Panc1 (cell line): Measurements from ENCODE around the gene KIRREL3. TPM values are rescaled to one million over a fixed set of nuclear protein-coding genes. Genes with fewer than 3 reads are reported as not detected.

ENCODE experiments used
- ATAC-seq: fragments of 200-7000 bp; cut with Tn5 transposase; 2 replicates; pipeline ENCODE4 v1.9.1; 2020; ENCODE audit warnings: mild to moderate bottlenecking, moderate library complexity
- BruUV-seq: library from RNA; stranded (reverse); fragments of 400-500 nt; replicated peaks from 2 replicates; lab custom pipeline; 2021; lab: Mats Ljungman, UMichigan
- CTCF ChIA-PET: fragments of 300-600 bp; sonication (Branson Sonifier 250); formaldehyde crosslinking; loops from one replicate; lab custom pipeline; 2022; ENCODE audit warnings: antibody characterized with exemption; lab: Charles Lee
- POLR2A ChIA-PET: fragments of 300-600 bp; sonication (Branson Sonifier 250); formaldehyde crosslinking; loops from one replicate; lab custom pipeline; 2022; ENCODE audit warnings: antibody characterized with exemption; lab: Charles Lee
- DNase-seq: peaks from one replicate; pipeline ENCODE4 v3.0.0-alpha.2; 2010; ENCODE audit warnings: low read depth, low spot score
- H3K27ac ChIP-seq: 2 replicates; pipeline ENCODE4 v1.5.1; 2011; ENCODE audit warnings: mild to moderate bottlenecking, low read length, inconsistent platforms
- H3K27me3 ChIP-seq: fragments of 200-500 bp; sonication (Bioruptor generic); 2 replicates; pipeline ENCODE4 v1.6.0; 2014; ENCODE audit warnings: low read length, inconsistent platforms; ENCODE audit not compliant: control insufficient read depth, insufficient read depth
- H3K36me3 ChIP-seq: fragments of 200-500 bp; sonication (Bioruptor generic); 2 replicates; pipeline ENCODE4 v1.5.1; 2014; ENCODE audit warnings: inconsistent platforms, mild to moderate bottlenecking, low read length, moderate library complexity; ENCODE audit not compliant: control insufficient read depth, insufficient read depth
- H3K4me1 ChIP-seq: 2 replicates; pipeline ENCODE4 v1.5.1; 2011; ENCODE audit warnings: inconsistent platforms, mild to moderate bottlenecking, low read length, moderate library complexity; ENCODE audit not compliant: control insufficient read depth, insufficient read depth
- H3K4me3 ChIP-seq, 2 experiments: 2 replicates each; pipeline ENCODE4 v1.5.1; 2011 to 2012; ENCODE audit warnings: low read depth in 2 of 2, low read length in 2 of 2, mild to moderate bottlenecking in 2 of 2, inconsistent platforms in 1 of 2, moderate library complexity in 1 of 2
- H3K9me3 ChIP-seq: fragments of 200-500 bp; sonication (Bioruptor generic); 2 replicates; pipeline ENCODE4 v1.5.1; 2014; ENCODE audit warnings: low read depth, mild to moderate bottlenecking, inconsistent platforms, low read length, moderate library complexity; ENCODE audit not compliant: control insufficient read depth, insufficient read depth
- CTCF ChIP-seq: fragments of 450-650 bp; IDR thresholded peaks from 2 replicates; pipeline ENCODE4 v1.5.1; 2017; ENCODE audit warnings: mild to moderate bottlenecking
- POLR2AphosphoS5 ChIP-seq: IDR thresholded peaks from 2 replicates; pipeline ENCODE4 v1.6.1; 2012; ENCODE audit warnings: mild to moderate bottlenecking, low read depth, low read length, moderate library complexity
- REST ChIP-seq, 2 experiments: IDR thresholded peaks; 2 replicates each; pipeline ENCODE4 v1.6.1; 2011 to 2012; ENCODE audit warnings: low read depth in 2 of 2, control low read depth in 1 of 2, low read length in 1 of 2, mild to moderate bottlenecking in 1 of 2, moderate library complexity in 1 of 2; ENCODE audit not compliant: insufficient read depth in 1 of 2
- SIN3A ChIP-seq: IDR thresholded peaks from 2 replicates; pipeline ENCODE4 v1.6.1; 2012; ENCODE audit warnings: low read depth, mild to moderate bottlenecking, low read length, moderate library complexity, borderline replicate concordance; ENCODE audit not compliant: insufficient read depth
- TCF7L2 ChIP-seq: IDR thresholded peaks from 2 replicates; pipeline ENCODE4 v1.6.1; 2011; ENCODE audit warnings: mild to moderate bottlenecking, low read depth, low read length, inconsistent platforms
- in situ Hi-C: cut with HindIII; loops from 2 replicates; pipeline ENCODE4 v1.10.0; 2016; ENCODE audit warnings: low sequenced_read_pairs, low pct_unique_long_range_greater_than_20kb
- intact Hi-C: fragments of 100-400 bp; cut with micrococcal nuclease; formaldehyde crosslinking; loops from one replicate; pipeline ENCODE4 v1.10.0; 2022; ENCODE audit not compliant: unreplicated experiment
- total RNA-seq: library from RNA; stranded (reverse); gene quantifications from one replicate; pipeline ENCODE4 v1.2.1, GENCODE V29; 2021; ENCODE audit not compliant: unreplicated experiment

The KIRREL3 gene
- total RNA-seq, 1 experiment from 2014 or later = 0.36 TPM

GRCh38 chr11:126575849-126576248 lies 424.7 kb downstream of the KIRREL3 start:
- in situ Hi-C loops (no loop called here), intact Hi-C loops (no loop called here)
- ChIA-PET CTCF (no interaction called here), POLR2A (no interaction called here)
- H3K4me3 ChIP-seq = no peak overlapping the region
- no TSS peak for BruUV-seq
- TF ChIP-seq SIN3A (no peak), TCF7L2 (no peak), CTCF (no peak), POLR2AphosphoS5 (no peak), REST (IDR thresholded peaks at IDR 0.05; ENCODE audit: insufficient read depth in 1 of 2, low read depth in 2 of 2, low read length in 1 of 2) (no peak)
- ATAC-seq = no peak
- no peaks in the 10 kb centered on the region for H3K36me3 ChIP-seq
- no peak for DNase-seq
- H3K9me3 ChIP-seq = no peaks in the 10 kb centered on the region
- H3K27me3 ChIP-seq = peaks cover 32% of the 10 kb centered on the region
- H3K27ac ChIP-seq = no peak overlapping the region
- no peaks in the 10 kb centered on the region for H3K4me1 ChIP-seq

- BruUV-seq = no TSS peak
- intact Hi-C loops (no loop called here), in situ Hi-C loops (no loop called here)
- ChIA-PET CTCF (interaction anchor here (0.6 kb wide), 2 partner anchors 20 to 273 kb away, joined by 3 read pairs; no protein-coding TSS in a partner anchor), POLR2A (interaction anchor here (0.6 kb wide), 1 partner anchor 1402 kb away, joined by 4 read pairs; no protein-coding TSS in a partner anchor)
- TF ChIP-seq SIN3A = no peak
- no peak for TF ChIP-seq POLR2AphosphoS5
- TF ChIP-seq REST (IDR thresholded peaks at IDR 0.05; ENCODE audit: insufficient read depth in 1 of 2, low read depth in 2 of 2, low read length in 1 of 2) = no peak
- no peak; the same call in 1 of the 2 replicates for TF ChIP-seq CTCF
- no peak for TF ChIP-seq TCF7L2
- Histone ChIP-seq H3K4me3 (no peak overlapping the region), H3K27ac (no peak overlapping the region), H3K9me3 (no peaks in the 10 kb centered on the region), H3K27me3 (peaks cover 34% of the 10 kb centered on the region), H3K4me1 (no peaks in the 10 kb centered on the region), H3K36me3 (no peaks in the 10 kb centered on the region)
- DNase-seq = no peak
- no peak for ATAC-seq
These were observed 427.1 kb downstream of the KIRREL3 start for GRCh38 chr11:126573325-126573978.
